GM19438 (cell line): ENCODE measurements around the gene ZNF229.
"Not testable (repeated sequence)": the region's sequence is repeated elsewhere in the genome, so short reads cannot be mapped to it uniquely, and the experiment has no call there.

Experiments used
- ATAC-seq: cut with Tn5 transposase; IDR thresholded peaks from one replicate; pipeline ENCODE4 v1.9.1; 2021; ENCODE audit warnings: low read depth; ENCODE audit not compliant: unreplicated experiment

The ZNF229 gene

GRCh38 chr19:44447916-44448674 is at the start of gene ZNF229:
ZNF229 (minus strand) TSS chr19:44448472; CDS start chr19:44442847, 5,625 bp downstream.
- ATAC-seq: no peak

- ATAC-seq: no peak
These were observed 48.4 kb upstream of the ZNF229 start for GRCh38 chr19:44496711-44497110.

- no peak for ATAC-seq
These were observed 28.5 kb upstream of the ZNF229 start for GRCh38 chr19:44476559-44477408.

- ATAC-seq: not testable (repeated sequence)
These were observed 20.5 kb upstream of the ZNF229 start for GRCh38 chr19:44468730-44469129.

GRCh38 chr19:44462600-44463286 is 14.5 kb upstream of the ZNF229 start:
- not testable (repeated sequence) for ATAC-seq

DNA sequence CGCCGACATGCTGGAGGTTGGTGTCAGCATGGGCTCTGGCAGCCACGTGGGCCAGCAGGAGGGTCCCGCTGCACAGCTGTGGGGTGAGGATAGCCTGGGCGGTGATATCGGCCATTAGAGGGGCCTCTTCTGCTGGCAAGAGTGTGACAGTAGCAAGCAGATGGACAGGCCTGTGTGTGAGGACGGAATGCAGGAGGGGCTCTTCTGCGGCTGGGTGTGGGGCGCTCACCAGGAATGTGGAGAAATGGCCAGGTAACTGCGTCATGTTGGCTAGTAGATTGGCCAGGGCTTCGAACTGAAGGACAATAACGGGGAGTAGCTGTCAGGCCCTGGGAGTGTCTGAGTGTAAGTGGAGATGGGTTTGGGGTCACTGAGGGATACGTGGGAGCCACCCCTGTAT is 7.7 kb upstream of the ZNF229 start:
- not testable (repeated sequence) for ATAC-seq

DNA sequence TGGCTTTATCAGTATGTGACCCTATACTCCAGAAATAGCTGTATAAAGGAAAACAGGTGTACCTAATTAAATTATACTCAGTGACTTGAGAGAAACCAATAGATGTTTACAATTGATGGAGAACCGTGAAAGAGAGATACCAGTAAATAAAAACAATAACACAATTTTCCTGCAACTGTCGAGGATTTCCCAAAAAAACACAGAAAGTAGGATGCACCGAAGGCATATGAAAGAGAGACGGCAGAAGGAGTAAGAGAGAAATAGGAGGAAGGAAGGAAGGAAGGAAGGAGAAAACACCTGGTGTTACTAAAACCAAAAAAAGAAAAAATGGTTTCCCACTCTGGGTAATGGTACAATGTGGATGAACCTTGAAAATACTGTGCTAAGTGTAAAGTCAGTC is 6.8 kb upstream of the ZNF229 start:
- no peak for ATAC-seq

- ATAC-seq: no peak
These were observed 4.1 kb upstream of the ZNF229 start for GRCh38 chr19:44452367-44452766.

DNA sequence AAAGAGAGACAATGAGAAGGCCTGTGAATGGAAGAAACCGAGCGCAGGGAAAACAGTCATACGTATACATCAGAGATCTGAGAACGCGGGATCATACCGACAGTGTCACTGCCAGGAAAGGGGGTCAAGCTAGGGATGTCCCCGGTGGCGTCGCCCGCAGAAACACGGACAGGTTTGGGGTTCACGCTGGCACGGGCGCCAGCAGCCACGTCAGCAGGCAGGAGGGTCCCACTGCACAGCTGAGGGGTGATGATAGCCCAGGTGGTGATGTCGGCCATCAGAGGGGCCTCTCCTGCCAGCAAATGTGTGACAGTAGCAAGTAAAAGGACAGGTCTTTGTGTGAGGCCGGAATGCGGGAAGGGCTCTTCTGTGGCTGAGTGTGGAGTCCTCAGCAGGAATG is 3.4 kb upstream of the ZNF229 start:
- no peak for ATAC-seq

- ATAC-seq: no peak
These were observed 9.8 kb downstream of the ZNF229 start for GRCh38 chr19:44438441-44438840.

DNA sequence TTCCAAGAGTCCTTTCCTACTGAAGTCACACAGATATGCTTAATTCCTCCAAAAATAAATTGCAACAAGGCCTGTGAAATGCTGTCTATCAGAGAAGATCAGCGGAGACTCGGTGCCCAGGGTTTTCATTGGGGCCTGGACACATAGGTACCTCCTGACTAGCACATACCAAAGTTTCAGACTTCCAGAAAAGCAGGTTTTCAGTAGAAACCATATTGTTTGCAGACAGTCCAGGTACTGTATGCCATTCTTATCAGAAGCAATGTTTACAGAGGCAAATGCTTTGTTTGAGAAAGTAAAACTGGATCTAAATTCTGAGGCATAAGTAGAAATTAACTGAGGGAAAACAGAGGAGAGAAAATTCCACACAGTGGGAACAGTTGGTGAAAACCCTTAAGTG is 12.8 kb downstream of the ZNF229 start:
- ATAC-seq: no peak

DNA sequence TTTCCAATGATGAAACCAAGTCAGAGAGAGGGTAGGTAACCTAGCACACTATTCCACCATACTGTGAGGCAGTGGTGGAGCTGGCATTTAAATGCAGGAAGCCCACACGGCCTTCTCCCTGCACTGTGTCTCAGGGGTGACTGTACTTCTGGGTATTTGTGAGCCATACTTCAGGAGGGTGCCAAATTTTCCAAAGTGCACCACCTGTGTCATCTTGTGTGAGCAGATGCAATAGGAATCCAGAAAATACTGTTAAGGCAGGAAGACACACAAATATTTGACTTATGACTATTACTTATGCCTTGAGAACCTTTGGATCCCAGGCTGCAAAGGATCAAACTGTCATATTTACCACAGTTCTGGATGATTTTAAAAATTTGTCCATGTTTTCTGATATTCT is 17.3 kb downstream of the ZNF229 start:
- no peak for ATAC-seq

GRCh38 chr19:44415553-44415952 is 32.7 kb downstream of the ZNF229 start:
- not testable (repeated sequence) for ATAC-seq

DNA sequence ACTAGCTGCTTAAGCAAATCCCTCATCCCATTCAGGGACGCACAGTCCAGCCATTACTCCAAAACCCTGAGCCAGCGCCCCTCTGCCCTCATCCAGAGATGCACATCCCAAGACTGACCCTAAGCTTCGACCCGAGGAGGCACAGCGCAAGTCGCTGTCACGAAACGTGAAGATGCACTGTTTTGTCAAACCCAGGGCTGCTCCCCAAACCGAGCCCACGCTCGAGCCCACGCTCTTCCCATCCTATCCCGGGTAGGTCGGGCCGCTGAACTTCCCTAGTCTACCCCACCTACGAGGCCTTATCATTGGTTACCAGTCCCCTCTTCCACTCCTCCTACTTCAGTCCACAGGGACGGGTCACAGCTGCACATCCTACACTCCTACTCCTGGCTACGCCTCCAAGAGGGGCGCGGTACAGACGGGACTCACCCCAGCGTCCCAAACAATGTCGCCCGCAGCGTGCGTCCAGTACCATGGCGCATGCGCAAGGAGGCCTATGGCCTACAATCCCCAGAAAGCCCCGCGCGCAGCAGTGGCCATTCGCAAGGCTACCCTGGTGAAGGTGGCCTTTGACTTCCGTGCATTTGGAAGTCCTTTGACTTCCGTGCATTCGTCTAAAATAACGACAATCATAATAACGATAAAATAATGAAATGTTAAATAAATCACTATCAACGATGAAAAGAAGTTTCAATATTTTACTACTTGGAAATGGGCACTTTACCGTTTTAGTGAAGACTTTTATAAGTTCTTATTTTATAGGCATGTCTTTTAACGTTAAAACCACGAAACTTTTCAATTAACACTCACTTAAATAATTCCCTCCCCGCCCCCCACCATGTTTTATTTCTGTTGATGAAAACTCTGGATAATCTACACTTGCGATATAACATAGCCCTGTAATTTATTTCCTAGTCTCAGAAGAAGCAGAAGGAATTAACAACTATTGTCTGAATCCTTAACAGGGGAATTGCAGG is 46.8 kb downstream of the ZNF229 start, which contains the start of gene ZNF285:
ZNF285 (minus strand) TSS at position 470 of the 977 bp plus-strand sequence. CDS start 4,395 bp downstream, outside the sequence.
- ATAC-seq: no peak

DNA sequence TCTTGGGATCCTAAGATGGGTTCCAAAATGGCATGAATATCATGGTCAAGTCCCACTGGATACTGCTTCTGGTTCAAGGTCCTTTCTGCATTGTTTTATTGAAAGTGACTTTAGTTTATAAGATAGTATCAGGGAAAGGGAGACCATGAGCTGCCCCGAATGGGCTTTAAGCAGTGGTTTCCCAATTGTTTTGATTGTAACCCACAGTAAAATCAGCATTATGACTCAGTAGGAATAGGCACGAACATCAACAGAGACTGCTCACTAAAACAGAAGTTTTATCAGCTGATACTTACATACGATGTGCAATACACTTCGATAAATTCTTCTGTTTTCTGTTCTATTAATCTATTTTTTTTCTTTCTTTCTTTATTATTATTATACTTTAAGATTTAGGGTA is 59.0 kb downstream of the ZNF229 start:
- not testable (repeated sequence) for ATAC-seq
